Measurements from ENCODE around the gene KCNRG.
"Not testable (repeated sequence)": the region's sequence is repeated elsewhere in the genome, so short reads cannot be mapped to it uniquely, and the experiment has no call there.

KCNRG gene

GRCh38 chr13:50012396-50013169, 2.7 kb upstream of the KCNRG start:
- DNase-seq (ENCODE audit: low spot score): no peak

- no peak for DNase-seq (ENCODE audit: low spot score)
Observed at GRCh38 chr13:50014386-50014785, 858 bp upstream of the KCNRG start.

- DNase-seq (ENCODE audit: low spot score): no peak
Observed at GRCh38 chr13:50015750-50016149, 506 bp downstream of the KCNRG start.

DNA sequence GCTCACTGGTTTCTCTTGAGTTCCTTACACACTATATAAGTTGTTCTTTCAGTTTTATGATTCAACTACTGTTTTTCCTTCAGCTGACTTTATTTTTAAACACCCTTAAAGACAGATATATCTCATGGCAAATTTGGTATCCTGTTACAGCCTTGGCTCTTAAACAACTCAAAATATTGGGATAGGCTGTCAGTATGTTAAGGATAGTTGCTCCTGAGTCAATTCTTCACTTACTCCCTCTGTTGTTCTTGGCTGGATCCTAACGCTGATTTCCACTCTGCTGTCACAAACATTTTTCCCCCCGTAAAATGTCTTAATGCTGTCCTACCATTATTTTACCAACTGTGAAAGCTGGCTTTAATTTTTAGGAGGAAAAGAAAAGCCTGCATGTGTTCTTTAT, 1.2 kb downstream of the KCNRG start:
- no peak for DNase-seq (ENCODE audit: low spot score)

DNA sequence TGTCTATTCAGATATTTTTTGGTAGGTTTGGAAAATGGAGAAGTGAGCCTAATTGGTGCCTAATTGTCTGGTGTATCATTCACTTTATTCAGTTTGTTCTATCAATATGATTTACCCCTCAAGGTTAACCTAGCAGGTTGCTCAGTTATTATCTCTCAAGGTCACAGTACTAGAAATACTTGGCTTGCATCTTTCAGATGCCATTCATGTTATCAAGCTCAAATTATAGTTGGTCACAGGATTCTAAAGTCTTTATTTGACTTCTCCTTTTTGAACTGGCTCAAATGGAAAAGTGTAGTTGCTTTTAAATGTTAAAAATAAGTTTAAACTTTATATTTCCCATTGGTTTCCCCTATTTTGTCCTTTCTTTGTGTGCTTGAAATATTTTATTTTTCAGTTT, 2.6 kb downstream of the KCNRG start:
- no peak for DNase-seq (ENCODE audit: low spot score)

GRCh38 chr13:50025436-50025835, 10.2 kb downstream of the KCNRG start:
- DNase-seq (ENCODE audit: low spot score): no peak

DNA sequence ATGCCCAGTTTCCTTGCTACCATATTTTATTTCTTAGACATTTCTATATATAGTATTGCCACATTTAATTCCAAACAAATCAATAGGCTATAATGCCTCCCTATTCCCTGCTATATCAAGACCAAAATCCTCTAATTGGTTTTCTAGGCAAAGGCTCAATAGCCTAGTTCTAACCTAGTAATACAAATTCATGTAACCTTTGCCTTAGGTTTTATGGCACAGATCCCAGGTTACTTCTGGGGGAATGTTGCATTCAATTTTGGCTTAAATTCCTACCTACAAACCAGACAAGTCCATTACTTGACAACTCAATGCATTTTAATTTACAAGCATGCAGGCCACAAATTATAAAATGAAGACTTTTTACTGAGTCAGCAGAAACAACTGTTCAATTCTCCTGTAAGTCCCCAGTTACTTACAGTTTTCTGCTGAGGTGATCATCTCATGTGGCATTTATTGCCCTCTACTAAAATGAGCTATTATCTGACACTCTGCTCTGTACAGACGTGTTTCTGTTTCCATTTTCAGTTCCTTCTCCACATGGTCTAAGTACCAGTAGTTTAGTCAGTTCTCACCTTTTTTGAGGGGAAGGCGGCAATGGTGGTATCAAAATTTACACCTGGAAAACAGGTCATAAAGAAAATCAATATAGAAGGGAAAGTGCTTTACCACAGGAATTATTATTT, 11.7 kb downstream of the KCNRG start:
- DNase-seq (ENCODE audit: low spot score): peak; percentile 11

- no peak for DNase-seq (ENCODE audit: low spot score)
Observed at GRCh38 chr13:50030315-50030714, 15.1 kb downstream of the KCNRG start.

- no peak for DNase-seq (ENCODE audit: low spot score)
Observed at GRCh38 chr13:50033725-50034124, 18.5 kb downstream of the KCNRG start.

GRCh38 chr13:50037788-50038187, 22.5 kb downstream of the KCNRG start:
- no peak for DNase-seq (ENCODE audit: low spot score)

GRCh38 chr13:50038266-50038665, 23.0 kb downstream of the KCNRG start:
- no peak for DNase-seq (ENCODE audit: low spot score)

- DNase-seq (ENCODE audit: low spot score): no peak
Observed at GRCh38 chr13:50052478-50052877, 37.2 kb downstream of the KCNRG start.

- DNase-seq (ENCODE audit: low spot score): no peak
Observed at GRCh38 chr13:50053844-50054243, 38.6 kb downstream of the KCNRG start.

GRCh38 chr13:50055454-50055853, 40.2 kb downstream of the KCNRG start:
- DNase-seq (ENCODE audit: low spot score): no peak

- no peak for DNase-seq (ENCODE audit: low spot score)
Observed at GRCh38 chr13:50060718-50061117, 45.5 kb downstream of the KCNRG start.

- DNase-seq (ENCODE audit: low spot score): not testable (repeated sequence)
Observed at GRCh38 chr13:50062336-50062735, 47.1 kb downstream of the KCNRG start.

- DNase-seq (ENCODE audit: low spot score): no peak
Observed at GRCh38 chr13:50065712-50066111, 50.5 kb downstream of the KCNRG start.

DNA sequence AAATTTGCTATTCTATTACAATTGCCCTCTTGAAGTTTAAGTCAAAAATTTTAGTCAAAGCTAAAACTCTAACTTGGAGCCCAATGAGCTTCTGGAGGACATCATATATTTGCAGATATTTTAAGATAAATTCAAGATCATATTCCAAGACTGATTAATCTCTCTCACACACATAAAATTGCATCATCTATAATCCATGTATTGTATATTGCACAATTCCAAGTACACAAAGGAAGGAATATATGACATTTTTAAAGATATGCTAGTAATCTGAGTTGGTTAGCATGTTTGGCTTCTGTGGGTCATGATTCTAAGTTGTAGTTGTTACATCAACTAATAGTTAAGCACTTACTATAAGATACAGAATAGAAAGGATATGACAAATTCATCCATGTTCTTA, 53.3 kb downstream of the KCNRG start:
- DNase-seq (ENCODE audit: low spot score): no peak

- DNase-seq (ENCODE audit: low spot score): no peak
Observed at GRCh38 chr13:50069261-50069660, 54.0 kb downstream of the KCNRG start.

DNA sequence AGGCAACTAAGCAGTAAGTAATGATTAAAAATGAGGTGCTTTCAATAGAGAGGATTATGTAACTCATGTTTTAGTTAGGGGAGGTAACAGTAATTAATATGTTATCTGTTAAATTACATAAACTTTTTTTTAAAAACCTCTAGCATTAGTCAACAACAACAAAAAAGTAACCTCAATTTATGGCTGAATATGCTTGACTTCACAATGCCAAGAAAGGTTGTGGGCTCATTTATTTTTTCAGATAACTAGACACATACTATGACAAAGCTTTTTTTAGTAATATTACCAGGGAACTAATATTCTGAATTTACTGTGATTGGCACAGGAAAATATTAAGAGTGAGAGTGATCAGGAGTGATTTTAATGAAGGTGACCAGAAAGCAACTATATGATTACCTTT, 54.9 kb downstream of the KCNRG start:
- DNase-seq (ENCODE audit: low spot score): no peak

Data from germinal center (tissue), 1 donor.